ENCODE measurements around the gene CACNA2D4.

GRCh38 chr12:1857821-1858220, 60.6 kb downstream of the CACNA2D4 start:
- TF ChIP-seq CTCF (IDR thresholded peaks at IDR 0.05) (no peak), POLR2A (IDR thresholded peaks at IDR 0.05) (no peak)

Data from heart left ventricle (tissue), 13 donors.